ENCODE results near the gene SERPINE2. TPM values are rescaled to one million over a fixed set of nuclear protein-coding genes. Genes with fewer than 3 reads are reported as not detected.

The SERPINE2 gene
- total RNA-seq, 1 experiment from 2014 or later = 93.3 TPM

DNA sequence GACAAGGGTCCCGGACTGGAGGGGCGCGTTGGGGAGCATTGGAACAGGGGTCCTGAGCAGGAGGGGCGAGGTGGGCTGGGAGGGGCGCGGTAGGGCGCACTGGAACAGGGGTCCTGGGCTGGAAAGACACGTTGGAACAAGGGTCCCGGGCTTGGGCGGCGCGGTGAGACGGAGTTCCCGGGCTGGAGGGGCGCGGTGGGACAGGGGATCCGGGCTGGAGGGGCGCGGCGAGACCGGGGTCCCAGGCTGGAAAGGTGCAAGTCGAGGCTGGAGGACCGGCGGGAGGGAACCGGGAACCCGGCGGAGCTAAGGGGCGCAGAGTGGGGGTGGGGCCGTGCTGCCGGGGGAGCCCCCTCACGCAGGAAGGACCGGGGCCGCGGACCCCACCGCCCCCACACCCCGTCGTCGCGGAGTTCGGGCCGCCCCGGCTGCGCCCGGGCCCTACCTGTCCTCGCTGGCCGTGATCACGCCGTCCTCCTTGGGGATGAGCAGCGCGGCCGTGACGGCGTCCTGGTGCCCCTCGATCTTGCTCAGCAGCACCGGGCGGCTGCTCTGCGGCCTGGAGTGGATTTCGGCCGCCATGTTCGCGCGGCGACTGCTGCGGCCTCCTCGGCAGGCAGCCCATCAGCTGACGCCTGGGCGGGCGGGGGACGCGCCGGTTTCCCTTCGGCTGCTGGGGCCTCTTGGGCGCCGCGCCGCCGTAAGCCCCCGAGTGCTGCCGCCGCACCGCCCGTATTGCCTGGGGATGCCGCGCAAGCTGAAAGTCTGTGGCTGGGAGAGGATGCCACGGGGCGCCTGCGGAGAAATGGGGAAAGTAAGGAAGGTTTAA, 94.2 kb downstream of the SERPINE2 start, which contains the start of gene WDFY1 (continued):
- TF ChIP-seq, protein P1, sequence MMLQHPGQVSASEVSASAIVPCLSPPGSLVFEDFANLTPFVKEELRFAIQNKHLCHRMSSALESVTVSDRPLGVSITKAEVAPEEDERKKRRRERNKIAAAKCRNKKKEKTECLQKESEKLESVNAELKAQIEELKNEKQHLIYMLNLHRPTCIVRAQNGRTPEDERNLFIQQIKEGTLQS (IDR thresholded peaks at IDR 0.05) = no peak
- TF ChIP-seq ZNF274 (IDR thresholded peaks at IDR 0.05; ENCODE audit: low read depth, low read length) = no peak
- TF ChIP-seq TCF7L2 (IDR thresholded peaks at IDR 0.05; ENCODE audit: borderline replicate concordance, extremely low read depth, insufficient read depth, insufficient read length) = peak; percentile 70
- peak; percentile 36 for TF ChIP-seq RAD21 (IDR thresholded peaks at IDR 0.05; ENCODE audit: low read depth)
- TF ChIP-seq SIN3A (IDR thresholded peaks at IDR 0.05; ENCODE audit: low read depth) = peak; percentile 88
- peak; percentile 84 for TF ChIP-seq SP1 (IDR thresholded peaks at IDR 0.05; ENCODE audit: low read depth)
- TF ChIP-seq SRF (IDR thresholded peaks at IDR 0.05; ENCODE audit: low read depth) = peak; percentile 81; the same call in 1 of the 2 replicates
- no peak for TF ChIP-seq ELF1 (IDR thresholded peaks at IDR 0.05; ENCODE audit: borderline replicate concordance, low read depth)
- no peak for TF ChIP-seq EZH2 (IDR thresholded peaks at IDR 0.05)
- TF ChIP-seq CEBPB (IDR thresholded peaks at IDR 0.05; ENCODE audit: low read depth) = no peak; the same call in 1 of the 2 replicates
- TF ChIP-seq FOSL1 (IDR thresholded peaks at IDR 0.05; ENCODE audit: low read depth) = no peak
- peak; percentile 58 for TF ChIP-seq POLR2A (IDR thresholded peaks at IDR 0.05; ENCODE audit: borderline replicate concordance, extremely low read depth, insufficient read depth, insufficient read length)
- TF ChIP-seq JUND (IDR thresholded peaks at IDR 0.05) = peak; percentile 47

DNA sequence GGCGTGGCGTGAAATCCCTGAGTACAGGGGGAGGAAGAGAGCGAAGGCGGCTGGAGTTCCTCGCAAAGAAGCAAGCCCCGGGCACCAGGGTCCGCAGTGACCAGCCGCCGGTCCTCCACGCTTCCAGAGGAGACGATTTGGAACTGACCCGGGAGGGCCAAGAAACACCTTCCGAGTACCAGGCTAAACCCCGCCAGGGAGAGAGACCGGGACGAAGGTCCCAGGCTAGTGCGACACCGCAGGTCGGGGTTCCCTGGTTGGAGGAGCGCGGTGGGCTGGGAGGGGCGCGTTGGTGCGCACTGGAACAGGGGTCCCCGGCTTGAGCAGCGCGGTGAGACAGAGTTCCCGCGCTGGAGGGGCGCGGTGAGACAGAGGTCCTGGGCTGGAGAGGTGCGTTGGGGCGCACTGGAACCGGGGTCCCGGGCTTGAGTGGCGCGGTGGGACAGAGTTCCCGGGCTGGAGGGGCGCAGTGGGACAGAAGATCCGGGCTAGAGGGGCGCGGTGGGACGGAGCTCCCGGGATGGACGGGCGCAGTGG, 94.9 kb downstream of the SERPINE2 start:
- H3K4me2 ChIP-seq (ENCODE audit: low read length) = peak overlapping the region; percentile 88
- ChIA-PET POLR2A (no interaction called here), RAD21 (ENCODE audit: low non-redundant PET in 1 of 2, low total read pairs in 2 of 2, uncharacterized antibody in 2 of 2, unreplicated experiment in 2 of 2) (interaction anchor here in 1 of 2 experiments (0.6 kb wide), 1 partner anchor 11 kb away, joined by 3 read pairs; no protein-coding TSS in a partner anchor), CTCF (no interaction called here)
- no peaks in the 10 kb centered on the region for H3K9me3 ChIP-seq (ENCODE audit: control insufficient read depth in 1 of 2, insufficient read depth in 1 of 2, low read depth in 1 of 2, low read length in 2 of 2)
- ATAC-seq = peak; percentile 59
- H3K27me3 ChIP-seq (ENCODE audit: insufficient read depth, low read length) = no peaks in the 10 kb centered on the region
- H3K4me3 ChIP-seq (replicated peaks in 1 of 2; ENCODE audit: low read depth in 1 of 2, low read length in 2 of 2) = peak overlapping the region; percentile 75 to 95
- no TSS peak for BruUV-seq (replicated peaks)
- H2AFZ ChIP-seq (ENCODE audit: low read depth, low read length, poor library complexity, severe bottlenecking) = no peak overlapping the region
- intact Hi-C loops (cut with micrococcal nuclease) = loop anchor here (10.0 kb wide), 2 partner anchors 109 to 249 kb away; partner anchors contain the start of gene AP1S3
- DNase-seq (ENCODE audit: low read depth, low spot score) = no peak
- peak overlapping the region; percentile 74 for H3K27ac ChIP-seq (ENCODE audit: low read depth, low read length)
- no peaks in the 10 kb centered on the region for H3K36me3 ChIP-seq (ENCODE audit: control insufficient read depth in 1 of 2, insufficient read depth in 2 of 2, low read length in 2 of 2)
- no peaks in the 10 kb centered on the region for H4K20me1 ChIP-seq (ENCODE audit: insufficient read depth)
- peaks cover 45% of the 10 kb centered on the region for H3K79me2 ChIP-seq (ENCODE audit: insufficient read depth, low read length)
- peak overlapping the region; percentile 88 for H3K9ac ChIP-seq (ENCODE audit: low read length)
- H3K9me2 ChIP-seq (ENCODE audit: insufficient read depth) = no peaks in the 10 kb centered on the region
- peaks cover 18 to 38% of the 10 kb centered on the region in 2 experiments for H3K4me1 ChIP-seq (ENCODE audit: control insufficient read depth in 1 of 2, insufficient read depth in 2 of 2, low read length in 2 of 2)
- no peak for TF ChIP-seq EZH2 (IDR thresholded peaks at IDR 0.05)
- TF ChIP-seq JUND (IDR thresholded peaks at IDR 0.05) = no peak
- no peak for TF ChIP-seq CTCF (IDR thresholded peaks at IDR 0.05 in 2 of 3, conservative IDR thresholded peaks at IDR 0.05 in 1 of 3; ENCODE audit: borderline replicate concordance in 1 of 3, insufficient read depth in 1 of 3, low read depth in 2 of 3, low read length in 2 of 3)
- TF ChIP-seq RAD21 (IDR thresholded peaks at IDR 0.05; ENCODE audit: low read depth) = no peak
- TF ChIP-seq, protein P2, sequence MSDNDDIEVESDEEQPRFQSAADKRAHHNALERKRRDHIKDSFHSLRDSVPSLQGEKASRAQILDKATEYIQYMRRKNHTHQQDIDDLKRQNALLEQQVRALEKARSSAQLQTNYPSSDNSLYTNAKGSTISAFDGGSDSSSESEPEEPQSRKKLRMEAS (IDR thresholded peaks at IDR 0.05) = no peak; the same call in 1 of the 2 replicates
- no peak for TF ChIP-seq SIN3A (IDR thresholded peaks at IDR 0.05; ENCODE audit: low read depth)
- TF ChIP-seq TCF7L2 (IDR thresholded peaks at IDR 0.05; ENCODE audit: borderline replicate concordance, extremely low read depth, insufficient read depth, insufficient read length) = no peak
- TF ChIP-seq POLR2A (IDR thresholded peaks at IDR 0.05; ENCODE audit: borderline replicate concordance, extremely low read depth, insufficient read depth, insufficient read length) = no peak
- TF ChIP-seq FOSL1 (IDR thresholded peaks at IDR 0.05; ENCODE audit: low read depth) = no peak
- no peak for TF ChIP-seq SRF (IDR thresholded peaks at IDR 0.05; ENCODE audit: low read depth)
- TF ChIP-seq CBX3 (IDR thresholded peaks at IDR 0.05; ENCODE audit: low read depth) = no peak
- TF ChIP-seq ELF1 (IDR thresholded peaks at IDR 0.05; ENCODE audit: borderline replicate concordance, low read depth) = no peak
- TF ChIP-seq ZBTB33 (IDR thresholded peaks at IDR 0.05; ENCODE audit: extremely low read depth, insufficient replicate concordance, low read length) = no peak
- no peak for TF ChIP-seq CEBPB (IDR thresholded peaks at IDR 0.05; ENCODE audit: low read depth)
- TF ChIP-seq ZNF274 (IDR thresholded peaks at IDR 0.05; ENCODE audit: low read depth, low read length) = no peak
- TF ChIP-seq, protein P1 (IDR thresholded peaks at IDR 0.05) = no peak

Data from HCT116 (cell line).